Cerebellar nuclear complex (tissue), 1 donor: ENCODE results near the gene SEMA3A.
"Not testable (repeated sequence)": the region's sequence is repeated elsewhere in the genome, so short reads cannot be mapped to it uniquely, and the experiment has no call there.

Experiments used
- DNase-seq, 2 experiments: peaks; one replicate each; lab custom pipeline; 2025; lab: John Stamatoyannopoulos, UW

Gene SEMA3A

GRCh38 chr7:84194484-84195271 is at the start of gene SEMA3A:
Gene SEMA3A (minus strand): TSS chr7:84194789. CDS start chr7:84194586, 203 bp downstream.
- DNase-seq, result no peak

GRCh38 chr7:84243037-84243436 is 48.4 kb upstream of the SEMA3A start:
- DNase-seq, result not testable (repeated sequence)

- no peak for DNase-seq
Measured at GRCh38 chr7:84238596-84238995, 44.0 kb upstream of the SEMA3A start.

GRCh38 chr7:84237533-84238173 is 43.1 kb upstream of the SEMA3A start:
- no peak for DNase-seq

GRCh38 chr7:84236398-84236797 is 41.8 kb upstream of the SEMA3A start:
- DNase-seq, result no peak

GRCh38 chr7:84232646-84233045 is 38.1 kb upstream of the SEMA3A start:
- no peak for DNase-seq

GRCh38 chr7:84231157-84231556 is 36.6 kb upstream of the SEMA3A start:
- DNase-seq, result no peak

GRCh38 chr7:84230491-84230890 is 35.9 kb upstream of the SEMA3A start:
- no peak for DNase-seq

- no peak for DNase-seq
Measured at GRCh38 chr7:84228526-84228925, 33.9 kb upstream of the SEMA3A start.

- no peak for DNase-seq
Measured at GRCh38 chr7:84226759-84227158, 32.2 kb upstream of the SEMA3A start.

- DNase-seq, result no peak
Measured at GRCh38 chr7:84224505-84224904, 29.9 kb upstream of the SEMA3A start.

GRCh38 chr7:84219310-84219709 is 24.7 kb upstream of the SEMA3A start:
- no peak for DNase-seq

GRCh38 chr7:84218681-84219080 is 24.1 kb upstream of the SEMA3A start:
- DNase-seq, result no peak

GRCh38 chr7:84216472-84216871 is 21.9 kb upstream of the SEMA3A start:
- DNase-seq, result no peak

- DNase-seq, result not testable (repeated sequence)
Measured at GRCh38 chr7:84214757-84215156, 20.2 kb upstream of the SEMA3A start.

GRCh38 chr7:84210301-84210700 is 15.7 kb upstream of the SEMA3A start:
- no peak for DNase-seq

- DNase-seq, result no peak
Measured at GRCh38 chr7:84209006-84209405, 14.4 kb upstream of the SEMA3A start.

- no peak for DNase-seq
Measured at GRCh38 chr7:84207615-84208014, 13.0 kb upstream of the SEMA3A start.

- no peak for DNase-seq
Measured at GRCh38 chr7:84207025-84207424, 12.4 kb upstream of the SEMA3A start.

GRCh38 chr7:84204655-84205054 is 10.1 kb upstream of the SEMA3A start:
- DNase-seq, result no peak

- no peak for DNase-seq
Measured at GRCh38 chr7:84202855-84203254, 8.3 kb upstream of the SEMA3A start.

GRCh38 chr7:84200859-84201258 is 6.3 kb upstream of the SEMA3A start:
- no peak for DNase-seq

- DNase-seq, result no peak
Measured at GRCh38 chr7:84199216-84199615, 4.6 kb upstream of the SEMA3A start.

- no peak for DNase-seq
Measured at GRCh38 chr7:84196084-84196503, 1.5 kb upstream of the SEMA3A start.
